Measurements from ENCODE around the gene ESPNL.

Gene ESPNL

DNA sequence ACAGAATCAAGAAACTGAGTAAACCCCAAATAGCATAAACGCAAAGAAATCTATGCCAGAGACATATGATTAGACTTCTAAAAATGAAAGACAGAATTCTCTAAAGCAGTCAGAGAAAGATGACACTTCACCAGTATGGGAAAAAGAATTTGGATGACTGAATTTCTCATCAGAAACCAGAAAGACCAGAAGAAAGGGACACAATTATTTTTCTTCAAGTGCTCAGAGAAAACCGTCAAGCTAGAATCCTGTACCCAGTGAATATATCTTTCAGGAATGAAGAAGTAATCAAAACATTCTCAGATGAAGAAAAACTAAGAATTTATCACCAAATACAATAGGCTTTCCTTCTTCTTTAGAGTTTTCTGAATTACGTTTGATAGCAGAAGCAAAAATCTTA is 14.2 kb upstream of the ESPNL start:
- TF ChIP-seq EZH2 (optimal IDR thresholded peaks at IDR 0.05; ENCODE audit: low read depth, low read length) (no peak), EZH2phosphoT487 (IDR thresholded peaks at IDR 0.05; ENCODE audit: low read length) (no peak)
- TF ChIP-seq, protein P1, sequence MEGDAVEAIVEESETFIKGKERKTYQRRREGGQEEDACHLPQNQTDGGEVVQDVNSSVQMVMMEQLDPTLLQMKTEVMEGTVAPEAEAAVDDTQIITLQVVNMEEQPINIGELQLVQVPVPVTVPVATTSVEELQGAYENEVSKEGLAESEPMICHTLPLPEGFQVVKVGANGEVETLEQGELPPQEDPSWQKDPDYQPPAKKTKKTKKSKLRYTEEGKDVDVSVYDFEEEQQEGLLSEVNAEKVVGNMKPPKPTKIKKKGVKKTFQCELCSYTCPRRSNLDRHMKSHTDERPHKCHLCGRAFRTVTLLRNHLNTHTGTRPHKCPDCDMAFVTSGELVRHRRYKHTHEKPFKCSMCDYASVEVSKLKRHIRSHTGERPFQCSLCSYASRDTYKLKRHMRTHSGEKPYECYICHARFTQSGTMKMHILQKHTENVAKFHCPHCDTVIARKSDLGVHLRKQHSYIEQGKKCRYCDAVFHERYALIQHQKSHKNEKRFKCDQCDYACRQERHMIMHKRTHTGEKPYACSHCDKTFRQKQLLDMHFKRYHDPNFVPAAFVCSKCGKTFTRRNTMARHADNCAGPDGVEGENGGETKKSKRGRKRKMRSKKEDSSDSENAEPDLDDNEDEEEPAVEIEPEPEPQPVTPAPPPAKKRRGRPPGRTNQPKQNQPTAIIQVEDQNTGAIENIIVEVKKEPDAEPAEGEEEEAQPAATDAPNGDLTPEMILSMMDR (IDR thresholded peaks at IDR 0.05; ENCODE audit: low read length): no peak
- H3K4me1 ChIP-seq (ENCODE audit: low read length): no peaks in the 10 kb centered on the region
- H4K20me1 ChIP-seq (ENCODE audit: insufficient read depth, low read length): no peaks in the 10 kb centered on the region
- H2AFZ ChIP-seq (ENCODE audit: low read length): no peak overlapping the region
- no peak for DNase-seq
- no peak overlapping the region for H3K4me3 ChIP-seq (ENCODE audit: low read length)
- H3K9me2 ChIP-seq (replicated peaks; ENCODE audit: insufficient read depth, low read length): no peaks in the 10 kb centered on the region
- H3K4me2 ChIP-seq (ENCODE audit: low read depth, low read length): no peak overlapping the region
- H3K27me3 ChIP-seq (replicated peaks; ENCODE audit: insufficient read depth, low read length): no peaks in the 10 kb centered on the region
- no peaks in the 10 kb centered on the region for H3F3A ChIP-seq (ENCODE audit: insufficient read depth, low read length)
- H3K36me3 ChIP-seq (replicated peaks; ENCODE audit: insufficient read depth, low read length): no peaks in the 10 kb centered on the region
- no peak overlapping the region for H3K9ac ChIP-seq (ENCODE audit: low read length)
- H3K9me3 ChIP-seq (replicated peaks; ENCODE audit: insufficient read depth, low read length): no peaks in the 10 kb centered on the region
- H3K79me2 ChIP-seq (ENCODE audit: low read length): no peaks in the 10 kb centered on the region
- H3K27ac ChIP-seq (ENCODE audit: low read length): no peak overlapping the region

DNA sequence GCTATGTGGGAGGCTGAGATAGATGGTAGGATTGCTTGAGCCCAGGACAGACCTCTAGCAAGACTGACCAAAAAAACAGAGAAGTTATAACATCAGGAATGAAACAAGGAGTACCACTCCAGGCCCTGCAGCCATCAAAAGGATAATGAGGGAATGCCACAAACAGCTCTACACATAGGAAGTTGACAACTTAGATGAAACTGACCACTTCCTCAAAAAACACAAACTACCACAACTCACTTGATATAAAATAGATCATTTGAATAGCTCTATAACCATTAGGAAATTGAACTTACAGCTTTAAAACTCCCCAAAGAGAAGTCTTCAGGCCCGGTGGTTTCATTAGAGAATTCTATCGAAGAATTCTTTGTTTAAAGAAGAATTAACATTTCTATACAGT is 12.9 kb upstream of the ESPNL start:
- no peaks in the 10 kb centered on the region for H3K27me3 ChIP-seq (replicated peaks; ENCODE audit: insufficient read depth, low read length)
- no peak overlapping the region for H3K4me3 ChIP-seq (ENCODE audit: low read length)
- no peaks in the 10 kb centered on the region for H3K4me1 ChIP-seq (ENCODE audit: low read length)
- no peaks in the 10 kb centered on the region for H3K9me2 ChIP-seq (replicated peaks; ENCODE audit: insufficient read depth, low read length)
- no peaks in the 10 kb centered on the region for H3K79me2 ChIP-seq (ENCODE audit: low read length)
- H3K27ac ChIP-seq (ENCODE audit: low read length): no peak overlapping the region
- H3K4me2 ChIP-seq (ENCODE audit: low read depth, low read length): no peak overlapping the region
- no peaks in the 10 kb centered on the region for H3K9me3 ChIP-seq (replicated peaks; ENCODE audit: insufficient read depth, low read length)
- H3K9ac ChIP-seq (ENCODE audit: low read length): no peak overlapping the region
- H4K20me1 ChIP-seq (ENCODE audit: insufficient read depth, low read length): no peaks in the 10 kb centered on the region
- H2AFZ ChIP-seq (ENCODE audit: low read length): no peak overlapping the region
- no peak for DNase-seq
- no peaks in the 10 kb centered on the region for H3F3A ChIP-seq (ENCODE audit: insufficient read depth, low read length)
- H3K36me3 ChIP-seq (replicated peaks; ENCODE audit: insufficient read depth, low read length): no peaks in the 10 kb centered on the region
- TF ChIP-seq EZH2phosphoT487 (IDR thresholded peaks at IDR 0.05; ENCODE audit: low read length): no peak
- TF ChIP-seq EZH2 (optimal IDR thresholded peaks at IDR 0.05; ENCODE audit: low read depth, low read length): no peak
- TF ChIP-seq, protein P1 (IDR thresholded peaks at IDR 0.05; ENCODE audit: low read length): no peak

DNA sequence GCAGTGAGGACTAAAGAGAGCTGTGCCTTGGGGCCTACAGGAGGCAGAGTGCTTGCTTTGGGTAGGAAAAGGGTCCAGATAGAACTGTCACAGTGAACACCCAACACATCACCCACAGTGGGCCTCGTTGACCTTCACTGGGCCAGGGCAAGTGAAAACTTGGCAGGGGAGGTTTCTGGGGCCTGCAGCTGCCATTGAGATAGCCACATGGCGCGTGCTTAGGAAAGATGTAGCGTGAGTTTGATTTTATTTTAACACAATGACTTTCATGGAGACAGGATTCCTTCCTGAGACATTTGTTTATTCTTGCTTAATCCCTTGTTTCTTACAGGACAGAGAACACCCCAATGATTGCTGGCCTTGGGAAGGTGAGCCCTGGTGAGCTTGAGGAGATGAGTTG is 9.3 kb upstream of the ESPNL start:
- no peak overlapping the region for H3K4me2 ChIP-seq (ENCODE audit: low read depth, low read length)
- DNase-seq: no peak
- H2AFZ ChIP-seq (ENCODE audit: low read length): no peak overlapping the region

More for the DNA sequence above, 9.3 kb upstream of the ESPNL start:
- Histone ChIP-seq H3K9ac (ENCODE audit: low read length) (no peak overlapping the region), H3K27me3 (replicated peaks; ENCODE audit: insufficient read depth, low read length) (no peaks in the 10 kb centered on the region), H3K4me3 (ENCODE audit: low read length) (no peak overlapping the region), H3K79me2 (ENCODE audit: low read length) (no peaks in the 10 kb centered on the region), H3K4me1 (ENCODE audit: low read length) (no peaks in the 10 kb centered on the region), H3K27ac (ENCODE audit: low read length) (no peak overlapping the region), H4K20me1 (ENCODE audit: insufficient read depth, low read length) (no peaks in the 10 kb centered on the region), H3K9me3 (replicated peaks; ENCODE audit: insufficient read depth, low read length) (no peaks in the 10 kb centered on the region), H3K9me2 (replicated peaks; ENCODE audit: insufficient read depth, low read length) (no peaks in the 10 kb centered on the region), H3F3A (ENCODE audit: insufficient read depth, low read length) (no peaks in the 10 kb centered on the region), H3K36me3 (replicated peaks; ENCODE audit: insufficient read depth, low read length) (no peaks in the 10 kb centered on the region)
- TF ChIP-seq EZH2phosphoT487 (IDR thresholded peaks at IDR 0.05; ENCODE audit: low read length): no peak
- TF ChIP-seq, protein P1 (IDR thresholded peaks at IDR 0.05; ENCODE audit: low read length): no peak
- TF ChIP-seq EZH2 (optimal IDR thresholded peaks at IDR 0.05; ENCODE audit: low read depth, low read length): no peak
